ENCODE data around the gene IMPDH2. TPM values are rescaled to one million over a fixed set of nuclear protein-coding genes. Genes with fewer than 3 reads are reported as not detected.

IMPDH2 gene
- total and polyA plus RNA-seq, 8 donors = 107 to 320 (median 159) TPM

- peaks cover 0 to 20% (median 11%) of the 10 kb centered on the region in 3 donors for H3K36me3 ChIP-seq
- intact Hi-C loops (cut with DNase I) = no loop called here
- 79 to 82% methylated on average over 6 of the region's 6 CpGs for WGBS, 2 donors
- no peak overlapping the region for H3K27ac ChIP-seq
- ATAC-seq = no peak
- H3K4me1 ChIP-seq = peaks cover 7 to 25% (median 16%) of the 10 kb centered on the region in 3 donors
- no peak overlapping the region for H3K4me3 ChIP-seq
- DNase-seq = peak in 1 of 6 donors; percentile 25
- FAIRE-seq = no peak
- H3K9me3 ChIP-seq = no peaks in the 10 kb centered on the region
- TF ChIP-seq CTCF (IDR thresholded peaks at IDR 0.05) = no peak
- H3K27me3 ChIP-seq = no peaks in the 10 kb centered on the region
Observed at GRCh38 chr3:49016414-49017228, 12.6 kb downstream of the IMPDH2 start.

GRCh38 chr3:49015765-49016164 lies 13.4 kb downstream of the IMPDH2 start:
- H3K27ac ChIP-seq = no peak overlapping the region
- no peak for TF ChIP-seq CTCF (IDR thresholded peaks at IDR 0.05)
- intact Hi-C loops (cut with DNase I) = no loop called here
- 80 to 92% methylated on average over 6 of the region's 6 CpGs for WGBS, 2 donors
- H3K27me3 ChIP-seq = no peaks in the 10 kb centered on the region
- FAIRE-seq = no peak
- H3K4me1 ChIP-seq = peaks cover 7 to 25% (median 17%) of the 10 kb centered on the region in 3 donors
- peak in 1 of 6 donors; percentile 17 for DNase-seq
- no peak for ATAC-seq
- peaks cover 0 to 20% (median 11%) of the 10 kb centered on the region in 3 donors for H3K36me3 ChIP-seq
- no peaks in the 10 kb centered on the region for H3K9me3 ChIP-seq
- no peak overlapping the region for H3K4me3 ChIP-seq

- Histone ChIP-seq H3K27me3 (no peaks in the 10 kb centered on the region), H3K9me3 (no peaks in the 10 kb centered on the region), H3K27ac (no peak overlapping the region), H3K36me3 (peaks cover 0 to 20% (median 11%) of the 10 kb centered on the region in 3 donors), H3K4me1 (peaks cover 7 to 24% (median 17%) of the 10 kb centered on the region in 3 donors), H3K4me3 (no peak overlapping the region)
- intact Hi-C loops (cut with DNase I) = no loop called here
- no peak for TF ChIP-seq CTCF (IDR thresholded peaks at IDR 0.05)
- no peak for ATAC-seq
- WGBS, 2 donors = 79 to 83% methylated on average over 8 of the region's 8 CpGs
- no peak for FAIRE-seq
- DNase-seq = peak in 2 of 6 donors; percentile 22 to 68
Observed at GRCh38 chr3:49015072-49015471, 14.1 kb downstream of the IMPDH2 start.

- WGBS, 2 donors = 85 to 86% methylated on average over 24 of the region's 24 CpGs
- intact Hi-C loops (cut with DNase I) = no loop called here
- H3K9me3 ChIP-seq = no peaks in the 10 kb centered on the region
- FAIRE-seq (no peak), ATAC-seq (peak in 3 of 4 donors; percentile 13 to 30 (median 24)), DNase-seq (peak in 4 of 6 donors; percentile 21 to 83 (median 68))
- peaks cover 2 to 17% (median 13%) of the 10 kb centered on the region in 3 donors for H3K4me1 ChIP-seq
- H3K36me3 ChIP-seq = peaks cover 0 to 20% (median 11%) of the 10 kb centered on the region in 3 donors
- H3K27me3 ChIP-seq = no peaks in the 10 kb centered on the region
- H3K4me3 ChIP-seq = no peak overlapping the region
- peak in 2 of 4 donors; percentile 30 to 33 for TF ChIP-seq CTCF (IDR thresholded peaks at IDR 0.05)
- no peak overlapping the region for H3K27ac ChIP-seq
Observed at GRCh38 chr3:49013738-49014660, 15.2 kb downstream of the IMPDH2 start.

All from pancreas (tissue), 10 donors.